Effector CD4-positive, alpha-beta T cell (primary cell): Measurements from ENCODE around the gene PEPD.
"Not testable (repeated sequence)": the region's sequence is repeated elsewhere in the genome, so short reads cannot be mapped to it uniquely, and the experiment has no call there.

Source experiments
- DNase-seq: peaks from one replicate; pipeline ENCODE4 v3.0.0-alpha.2; 2020
- total RNA-seq: gene quantifications from one replicate; lab custom pipeline; 2026; lab: John Stamatoyannopoulos, UW

PEPD gene
- 18.2 reads per million, percentile 45 among the genes with 10 or more reads in this experiment for total RNA-seq

DNA sequence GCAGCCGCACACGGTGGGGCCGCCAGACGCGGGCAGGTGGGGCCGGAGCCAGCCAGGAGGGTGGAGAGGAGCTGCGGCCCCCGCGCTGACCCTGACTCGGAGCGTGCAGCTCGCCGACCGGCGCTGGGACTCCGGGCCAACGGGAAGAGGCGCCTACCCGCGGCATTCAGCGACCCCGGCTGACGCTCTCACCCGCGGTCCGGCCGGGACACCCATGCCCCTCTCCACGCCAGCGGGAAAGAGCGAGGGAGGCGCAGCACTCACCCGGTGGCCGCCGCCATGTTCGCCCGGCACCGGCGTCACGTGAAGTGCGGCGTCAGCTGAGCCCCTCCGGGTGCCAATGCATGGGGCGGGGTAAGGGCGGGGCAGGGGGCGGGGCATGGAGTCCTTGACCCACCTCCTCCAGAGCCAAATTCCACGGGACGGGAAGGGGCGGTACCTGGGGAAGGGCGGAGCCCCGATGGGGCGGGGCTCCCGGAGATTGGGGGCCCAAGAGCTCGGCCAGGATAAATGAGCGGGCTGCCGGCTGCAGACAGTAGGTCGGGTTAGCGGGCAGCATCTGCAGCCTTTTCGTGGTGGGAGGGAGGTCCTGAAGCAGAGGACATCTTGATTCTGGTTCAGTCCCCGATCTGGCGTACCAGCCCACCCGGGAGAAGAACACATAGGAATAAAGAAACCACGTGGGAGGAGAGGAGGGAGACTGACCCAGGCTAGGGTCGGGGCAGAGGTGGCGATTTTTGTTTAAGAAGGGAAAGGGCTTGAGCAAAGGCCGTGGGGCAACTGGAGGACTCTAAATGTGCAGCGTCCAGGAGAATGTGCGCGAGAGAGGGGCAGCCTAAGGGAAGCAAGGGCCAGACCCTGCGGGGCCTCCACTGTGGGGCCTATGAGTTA lies at the start of gene PEPD:
TSS of gene PEPD (minus strand) at position 312 of the 891 bp plus-strand sequence. CDS start at position 281, 31 bp downstream.
- peak; percentile 66 for DNase-seq

DNA sequence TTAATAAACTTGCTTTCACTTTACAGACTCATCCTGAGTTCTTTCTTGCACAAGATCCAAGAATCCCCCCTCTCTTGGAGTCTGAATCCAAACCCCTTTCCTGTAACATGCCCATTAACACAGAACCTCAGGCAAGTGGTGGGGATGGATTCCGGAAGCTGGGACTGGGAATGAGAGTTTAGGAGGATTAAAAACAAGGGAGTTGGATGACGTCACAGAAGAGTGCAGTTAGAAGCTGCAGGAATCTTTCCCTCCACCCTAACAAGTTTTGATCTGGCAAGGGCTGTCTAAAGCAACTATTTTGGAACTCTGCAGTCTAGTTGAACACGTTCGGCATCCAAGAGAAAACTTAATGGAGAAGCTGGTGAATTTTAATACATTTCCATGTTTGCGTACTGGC lies 48.2 kb upstream of the PEPD start:
- DNase-seq = no peak

DNA sequence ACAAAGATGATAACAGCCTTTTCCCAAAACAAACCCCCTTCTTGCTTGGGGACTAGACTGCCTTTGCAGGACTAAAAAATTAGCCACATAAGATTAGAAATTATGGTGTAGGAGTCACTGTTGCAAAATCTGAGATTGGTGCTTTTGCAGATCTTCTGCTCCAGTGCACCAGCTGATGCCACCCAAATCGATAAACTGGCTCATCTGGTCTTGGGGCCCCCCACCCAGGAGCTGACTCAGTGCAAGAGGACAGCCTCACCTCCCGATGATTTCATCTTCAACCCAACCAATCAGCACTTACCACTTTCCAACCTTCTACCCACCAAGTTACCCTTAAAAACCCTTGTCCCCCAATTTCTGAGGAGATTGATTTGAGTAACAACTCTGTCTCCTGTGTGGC lies 47.1 kb upstream of the PEPD start:
- no peak for DNase-seq

DNA sequence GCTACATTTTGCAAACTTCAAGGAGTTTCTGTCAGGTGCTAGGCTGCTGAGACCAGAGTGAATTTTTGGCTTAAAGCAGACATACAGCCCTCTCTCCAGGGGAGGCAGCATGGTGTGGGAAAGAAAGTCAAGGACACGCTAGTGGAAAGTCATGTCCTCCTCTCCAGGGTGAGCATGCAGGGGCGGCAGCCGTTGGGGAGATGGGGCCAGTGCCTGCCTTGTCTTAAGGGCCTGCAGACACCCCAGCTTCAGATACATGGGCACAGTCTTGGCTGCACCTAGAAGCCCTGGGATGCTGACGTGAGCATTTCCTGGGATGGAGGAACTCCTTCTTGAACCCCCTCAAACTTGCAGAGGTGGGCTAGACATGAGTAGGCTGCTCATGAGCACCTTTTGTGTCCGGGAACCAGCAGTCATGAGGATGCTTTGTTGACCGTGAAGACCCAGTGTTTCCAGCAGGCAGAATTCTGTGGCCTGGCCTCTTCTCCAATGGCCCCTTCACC lies 43.3 kb upstream of the PEPD start:
- no peak for DNase-seq

DNA sequence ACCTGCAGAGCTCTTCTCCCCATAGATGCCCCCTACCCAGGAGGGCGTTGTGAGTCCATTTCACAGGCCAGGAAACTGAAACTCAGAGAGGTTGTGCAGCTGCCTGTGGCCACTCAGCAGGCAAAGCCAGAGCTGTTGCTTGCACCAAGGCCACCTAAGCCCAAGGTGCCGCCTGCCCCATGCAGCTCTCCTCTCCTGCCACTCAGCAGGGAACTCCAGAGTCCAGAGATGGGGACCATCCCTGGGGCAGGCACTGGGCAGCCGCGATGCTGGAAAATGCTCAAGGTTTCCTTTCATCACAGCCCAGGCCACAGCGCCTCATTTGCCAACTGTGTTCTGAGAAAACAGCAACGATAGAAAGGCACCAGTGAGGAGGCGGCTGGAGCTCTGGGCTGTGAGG lies 41.0 kb upstream of the PEPD start:
- DNase-seq = no peak

DNA sequence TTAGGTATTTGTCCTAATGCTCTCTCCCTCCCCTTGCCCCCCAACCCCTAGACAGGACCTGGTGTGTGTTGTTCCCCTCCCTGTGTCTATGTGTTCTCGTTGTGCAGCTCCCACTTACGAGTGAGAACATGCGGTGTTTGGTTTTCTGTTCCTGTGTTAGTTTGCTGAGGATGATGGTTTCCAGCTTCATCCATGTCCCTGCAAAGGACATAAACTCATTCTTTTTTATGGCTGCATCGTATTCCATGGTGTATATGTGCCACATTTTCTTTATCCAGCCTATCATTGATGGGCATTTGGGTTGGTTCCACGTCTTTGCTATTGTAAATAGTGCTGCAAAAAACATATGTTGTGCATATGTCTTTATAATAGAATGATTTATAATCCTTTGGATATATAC lies 40.1 kb upstream of the PEPD start:
- not testable (repeated sequence) for DNase-seq

DNA sequence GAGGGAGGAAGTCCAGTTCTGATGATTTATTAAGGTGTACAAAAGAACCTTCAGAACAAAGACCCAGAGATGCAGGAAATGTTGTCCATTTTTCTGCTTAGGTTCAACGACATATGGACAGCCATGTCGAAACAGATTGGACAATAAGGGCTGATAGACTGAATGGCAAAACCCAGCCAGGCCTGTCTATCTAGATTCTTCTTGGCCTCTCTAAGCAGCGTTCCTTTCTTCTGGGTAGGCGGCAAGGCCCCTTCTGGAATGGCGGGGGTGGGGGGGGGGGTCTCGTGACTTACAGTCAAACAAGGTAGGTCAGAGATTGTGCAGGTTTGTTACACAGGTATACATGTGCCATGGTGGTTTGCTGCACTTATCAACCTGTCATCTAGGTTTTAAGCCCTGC lies 39.7 kb upstream of the PEPD start:
- DNase-seq = no peak

DNA sequence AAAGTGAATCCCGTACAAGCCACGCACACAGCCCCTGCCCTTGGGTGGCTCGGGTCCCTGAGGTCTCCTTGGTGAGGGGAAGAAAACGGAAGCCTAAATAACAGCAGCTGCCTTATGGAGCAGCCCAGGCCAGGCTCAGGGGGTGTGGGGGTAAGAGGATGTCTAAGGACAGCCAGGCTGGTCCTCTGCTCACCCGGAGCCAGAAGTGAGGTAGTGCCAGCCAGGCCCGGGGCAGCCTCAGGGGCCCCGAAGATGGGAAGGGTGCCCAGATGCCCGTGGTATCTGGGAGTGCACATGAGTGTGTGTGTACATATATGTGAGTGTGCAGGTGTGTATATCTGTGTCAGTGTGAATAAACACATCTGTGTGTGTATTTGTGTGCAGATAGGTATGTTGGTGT lies 38.4 kb upstream of the PEPD start:
- no peak for DNase-seq

DNA sequence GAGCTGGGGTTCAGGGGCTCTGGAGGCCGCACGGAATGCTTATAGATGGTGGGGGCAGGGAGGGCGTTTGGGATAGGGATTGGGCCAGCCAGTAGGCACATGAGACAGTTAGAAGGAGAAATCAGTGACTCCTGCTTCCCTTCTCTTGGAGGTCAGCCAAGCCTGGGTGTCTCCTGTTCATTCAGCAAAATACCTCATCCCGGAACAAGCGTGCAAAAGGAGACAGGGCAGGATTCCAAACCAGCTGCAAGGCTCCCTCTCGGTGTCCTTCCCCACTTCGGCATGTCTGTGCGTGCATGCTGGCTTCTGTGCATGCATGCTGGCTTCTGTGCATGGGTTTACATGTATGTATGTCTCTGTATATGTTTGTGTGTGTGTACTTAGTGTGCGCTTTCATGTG lies 37.3 kb upstream of the PEPD start:
- DNase-seq = no peak

DNA sequence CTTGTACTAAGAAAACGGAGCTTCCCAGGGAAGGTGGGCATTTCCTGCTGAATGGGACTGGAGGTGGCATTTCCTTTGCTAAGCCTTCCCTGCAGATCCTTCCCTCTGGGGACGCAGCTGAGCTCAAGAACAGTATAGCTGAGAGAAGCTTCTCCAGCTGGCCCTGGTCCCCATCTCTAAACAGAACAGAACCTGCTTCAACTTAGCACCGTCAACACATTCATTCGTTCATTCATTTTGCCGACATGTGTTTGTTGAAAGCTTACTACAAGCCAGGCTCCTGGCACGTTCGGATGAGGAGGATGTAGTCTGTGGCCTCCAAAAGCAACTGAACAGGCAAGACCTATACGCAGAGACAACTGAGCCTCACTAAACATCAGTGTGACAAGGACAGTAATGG lies 36.6 kb upstream of the PEPD start:
- DNase-seq = no peak

DNA sequence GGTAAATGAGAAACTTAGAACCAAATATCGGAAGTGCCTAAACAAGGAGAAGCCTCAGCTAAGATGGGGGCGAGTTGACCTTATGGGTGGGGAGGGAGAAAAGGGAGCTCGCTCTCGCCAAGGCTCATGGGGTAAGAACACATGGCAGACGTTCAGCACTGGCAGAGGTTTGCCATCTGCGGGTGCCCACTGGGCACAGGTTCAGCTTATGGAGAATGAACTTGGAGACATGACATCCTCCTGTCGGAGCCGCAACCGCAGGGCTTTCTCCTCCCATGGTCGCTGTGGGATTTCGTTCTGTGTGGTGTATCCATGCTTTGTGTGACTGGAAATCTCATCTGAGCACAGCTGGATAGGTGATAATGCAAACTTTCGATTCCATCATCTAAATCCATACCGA lies 36.1 kb upstream of the PEPD start:
- no peak for DNase-seq

DNA sequence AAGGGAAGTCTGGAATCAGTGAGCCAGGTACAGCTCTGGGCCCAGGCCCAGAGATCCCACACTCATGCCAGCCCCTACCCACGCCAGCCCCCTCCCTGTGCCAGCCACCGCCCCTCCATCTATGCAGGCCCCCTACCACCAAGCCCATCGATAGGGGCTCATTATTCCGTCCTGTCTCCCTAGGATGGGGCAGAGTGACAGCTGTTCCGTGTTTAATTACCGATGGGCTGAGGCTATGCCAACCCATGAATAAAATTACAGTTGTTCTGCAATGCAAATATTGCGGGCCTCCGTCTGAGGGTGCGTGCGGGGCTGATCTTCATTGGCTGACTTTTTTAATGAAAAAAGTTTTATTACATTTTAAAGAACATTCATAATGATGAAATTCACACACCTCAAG lies 35.6 kb upstream of the PEPD start:
- DNase-seq = no peak

DNA sequence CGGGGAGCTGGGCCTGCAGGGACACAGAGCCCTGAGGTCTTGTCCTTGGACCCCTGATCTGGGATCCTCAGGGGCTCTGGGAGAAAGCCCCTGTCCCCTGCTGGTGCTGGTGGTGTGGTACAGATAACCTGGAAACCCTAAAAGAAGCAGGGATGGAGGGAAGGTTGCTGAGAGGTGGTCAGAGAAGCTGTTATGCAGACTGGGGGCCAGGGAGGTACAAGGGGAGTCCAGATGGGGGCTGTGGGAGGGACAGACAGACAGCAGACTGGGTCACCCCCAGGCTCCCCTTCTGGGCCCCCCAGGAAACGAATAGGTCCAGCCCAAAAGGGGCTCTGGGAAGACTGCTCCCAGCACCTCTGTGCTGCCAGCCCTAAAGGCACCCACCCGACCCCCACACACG lies 34.7 kb upstream of the PEPD start:
- DNase-seq = no peak

DNA sequence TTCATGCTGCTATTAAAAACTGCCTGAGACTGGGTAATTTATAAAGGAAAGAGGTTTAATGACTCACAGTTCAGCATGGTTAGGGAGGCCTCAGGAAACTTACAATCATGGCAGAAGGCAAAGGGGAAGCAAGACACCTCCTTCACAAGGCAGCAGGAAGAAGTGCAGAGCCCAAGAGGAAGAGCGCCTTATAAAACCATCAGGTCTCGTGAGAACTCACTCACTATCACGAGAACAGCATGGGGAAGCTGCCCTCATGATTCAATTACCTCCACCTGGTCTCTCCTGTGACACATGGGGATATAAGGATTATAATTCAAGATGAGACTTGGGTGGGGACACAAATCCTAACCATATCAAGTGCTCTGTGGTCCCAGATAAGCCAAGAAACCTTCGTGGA lies 34.1 kb upstream of the PEPD start:
- not testable (repeated sequence) for DNase-seq

DNA sequence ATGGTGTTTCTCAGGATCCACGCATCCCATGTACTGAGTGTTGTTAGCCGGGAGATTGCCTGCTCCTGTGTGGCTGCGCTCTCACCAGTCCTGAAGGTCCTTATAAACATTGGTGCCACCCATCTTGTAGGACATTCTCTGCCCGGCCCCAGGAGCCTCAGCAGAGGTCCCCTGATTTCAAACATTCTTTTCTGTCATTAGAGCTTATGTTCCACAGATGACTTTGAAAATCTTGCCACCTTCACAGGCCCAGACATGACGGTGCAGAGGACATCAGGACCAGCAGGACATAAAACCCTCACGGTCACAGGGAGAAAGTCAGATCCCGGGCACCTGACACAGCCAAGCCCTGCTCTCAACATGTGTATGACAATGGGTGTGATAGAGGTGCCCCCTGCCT lies 33.2 kb upstream of the PEPD start:
- no peak for DNase-seq

DNA sequence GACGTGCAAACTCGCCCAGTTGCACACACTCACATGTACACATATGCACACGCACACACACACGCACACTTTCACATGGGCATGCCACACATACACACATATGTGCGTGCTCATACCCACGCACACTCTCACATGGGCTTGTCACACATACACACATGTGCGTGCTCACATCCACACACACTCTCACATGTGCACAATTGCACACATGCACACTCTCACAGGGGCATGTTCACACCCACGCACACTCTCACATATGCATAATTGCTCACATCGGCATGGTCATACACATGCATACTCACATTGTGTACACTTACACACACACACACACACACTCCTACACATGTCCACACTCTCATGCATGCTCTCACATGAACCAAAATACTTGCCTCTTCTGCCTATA lies 32.8 kb upstream of the PEPD start:
- DNase-seq = no peak

DNA sequence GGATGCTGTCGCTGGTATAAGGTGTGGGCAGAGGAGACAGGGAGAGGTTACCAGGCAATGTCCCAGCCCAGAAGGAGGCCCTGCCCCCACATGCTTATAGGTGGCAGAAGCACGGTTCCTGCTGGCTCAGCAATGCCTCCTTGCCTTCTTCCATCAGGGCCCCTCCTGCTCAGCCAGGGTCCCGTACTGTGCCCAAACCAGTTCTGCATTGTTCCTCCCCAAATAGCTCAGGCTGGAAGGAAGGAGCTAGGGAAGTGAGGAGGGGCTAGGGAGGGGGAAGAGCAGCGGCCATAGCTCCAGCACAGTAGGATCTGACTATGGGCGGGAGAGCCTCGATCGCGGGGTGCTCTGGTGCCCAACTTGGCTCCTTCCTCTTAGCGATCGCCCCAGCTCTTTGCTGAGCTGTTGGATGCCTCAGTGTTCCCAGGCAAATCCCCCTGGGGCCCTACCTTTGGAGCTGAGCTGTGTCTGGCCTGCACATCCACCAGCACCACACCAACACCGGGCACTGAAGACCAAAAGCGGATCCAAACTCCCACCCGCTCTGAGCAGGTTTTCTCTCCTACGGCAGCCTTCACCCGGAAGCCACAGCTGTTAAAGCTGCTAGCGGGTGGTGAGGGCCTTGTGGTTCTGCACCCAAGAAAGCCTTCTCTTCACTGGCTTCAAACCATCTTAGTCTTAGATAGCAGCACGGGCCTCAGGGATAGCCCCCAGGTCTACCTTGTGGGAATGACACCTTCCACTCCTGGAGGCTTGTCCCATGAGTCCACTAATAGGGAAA lies 32.1 kb upstream of the PEPD start:
- no peak for DNase-seq

DNA sequence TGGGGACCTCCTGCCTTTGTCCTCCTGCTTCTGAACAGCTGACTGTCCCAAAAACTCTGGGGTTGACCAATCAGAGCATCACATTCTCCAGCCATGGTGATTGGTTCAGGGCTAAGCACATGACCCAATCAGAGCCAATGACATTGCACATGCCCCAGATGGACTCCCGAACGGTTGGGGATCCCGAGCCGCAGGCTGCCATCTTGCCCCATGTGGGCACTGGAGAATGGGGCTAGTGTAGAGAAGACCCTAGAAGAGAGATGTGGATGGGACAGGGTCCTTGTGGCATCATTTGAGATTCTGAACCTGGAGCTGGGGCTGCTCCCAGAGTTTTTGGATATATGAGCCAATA lies 31.3 kb upstream of the PEPD start:
- no peak for DNase-seq

DNA sequence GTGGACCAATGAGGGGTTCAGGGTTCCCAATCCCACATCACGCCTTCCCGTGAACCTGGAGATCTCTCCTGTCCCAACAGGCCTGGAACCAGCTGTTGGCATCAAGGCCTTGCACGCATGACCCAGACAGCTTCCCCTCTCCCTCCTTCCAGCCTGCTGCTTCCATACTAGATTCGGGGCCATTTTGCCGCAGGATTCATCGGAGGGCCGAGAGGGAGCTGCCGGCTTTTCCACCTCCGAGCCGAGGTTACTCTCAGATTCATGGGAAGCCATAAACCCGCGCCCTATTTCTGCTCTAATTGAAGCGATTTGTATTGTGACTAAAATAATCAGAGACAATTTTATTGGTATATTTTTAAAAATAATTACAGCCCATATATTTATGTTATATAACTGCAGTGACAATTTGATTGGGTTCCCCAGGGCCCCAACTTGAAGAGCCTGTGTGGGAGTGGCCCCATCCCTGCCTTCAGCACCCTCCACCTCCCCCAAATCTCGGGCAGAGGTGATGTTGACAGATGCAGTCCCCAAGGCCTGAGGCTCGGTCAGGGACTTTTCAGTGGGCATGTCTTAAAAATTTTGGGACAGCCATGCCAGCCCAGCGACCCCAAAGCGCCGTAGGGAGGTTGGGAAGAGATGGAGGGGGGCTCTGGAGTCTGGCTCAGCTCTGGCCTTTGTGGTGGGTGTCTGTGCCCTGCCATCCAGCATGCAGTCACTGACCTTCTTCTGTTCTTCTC lies 30.8 kb upstream of the PEPD start:
- DNase-seq = no peak

DNA sequence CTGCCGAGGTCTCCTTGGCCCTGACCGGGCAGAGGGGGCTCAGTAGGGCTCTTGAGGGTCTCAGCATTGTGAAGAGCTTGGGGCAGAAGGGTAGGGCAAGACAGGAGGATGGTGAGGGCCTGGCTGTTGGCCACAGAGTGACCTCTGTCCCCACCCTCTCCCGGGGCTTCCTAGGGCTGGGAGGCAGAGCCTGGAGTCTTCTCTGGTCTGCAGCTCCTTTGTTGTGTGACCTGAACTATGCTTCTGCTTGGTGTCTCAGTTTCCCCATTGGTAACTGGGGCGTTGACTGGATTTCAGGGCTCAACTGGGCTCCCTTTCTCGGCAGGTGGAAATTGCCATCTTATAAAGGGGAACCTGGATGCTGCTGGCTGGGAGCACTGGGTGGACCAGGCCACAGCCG lies 30.1 kb upstream of the PEPD start:
- no peak for DNase-seq

DNA sequence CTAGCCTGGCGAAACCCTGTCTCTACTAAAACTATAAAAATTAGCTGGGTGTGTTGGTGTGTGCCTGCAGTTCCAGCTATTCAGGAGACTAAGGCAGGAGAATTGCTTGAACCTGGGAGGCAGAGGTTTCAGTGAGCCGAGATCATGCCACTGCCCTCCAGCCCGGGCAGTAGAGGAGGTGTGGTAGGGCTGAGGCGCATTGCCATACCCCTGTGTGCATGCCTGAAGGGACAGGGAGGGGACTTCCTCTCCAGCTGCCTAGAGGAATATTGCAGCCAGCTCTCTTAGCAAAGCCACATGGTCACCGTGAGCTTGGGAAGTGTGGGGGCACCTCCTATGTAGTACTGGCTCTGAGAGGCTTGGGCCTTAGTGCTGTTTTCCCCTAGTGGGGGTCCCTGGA lies 29.2 kb upstream of the PEPD start:
- no peak for DNase-seq

DNA sequence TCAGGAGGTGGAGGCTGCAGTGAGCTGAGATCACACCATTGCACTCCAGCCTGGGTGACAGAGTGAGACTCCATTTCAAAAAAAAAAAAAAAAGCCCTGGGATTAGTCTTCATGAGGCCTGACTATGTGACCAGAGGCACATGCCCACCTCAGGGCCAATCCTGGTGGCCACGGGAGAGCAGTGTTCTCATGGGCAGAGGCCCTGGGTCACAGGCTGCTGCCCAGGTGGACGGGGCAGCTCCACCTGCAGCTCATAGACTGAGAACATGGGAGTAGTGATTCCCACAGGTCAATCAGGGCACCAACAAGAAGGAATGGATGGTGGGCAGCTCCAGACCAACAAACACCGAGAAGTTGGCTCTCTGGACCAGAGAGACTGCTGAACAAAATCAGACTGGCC lies 26.1 kb upstream of the PEPD start:
- no peak for DNase-seq

DNA sequence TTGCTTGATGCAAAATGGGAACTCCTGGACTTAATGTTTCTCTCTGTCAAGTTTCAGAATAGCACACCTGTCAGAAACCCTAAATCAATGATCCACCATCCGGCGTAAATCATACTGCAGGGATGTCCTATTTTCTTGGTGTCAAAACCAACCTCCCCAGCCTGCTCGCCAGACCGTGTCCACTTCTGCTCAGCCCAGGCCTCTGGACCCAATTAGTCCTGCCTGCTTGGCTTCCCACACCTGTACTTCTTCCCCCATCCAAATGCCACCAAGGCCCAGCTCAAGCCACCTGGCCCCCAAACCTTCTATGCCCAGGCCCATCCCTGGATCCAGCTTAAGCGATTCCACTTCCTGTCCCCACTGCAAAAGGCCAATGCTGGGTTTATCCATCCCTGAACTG lies 25.1 kb upstream of the PEPD start:
- DNase-seq = no peak
